Breast epithelium (tissue), 4 donors: ENCODE results near the gene MED10. TPM values are rescaled to one million over a fixed set of nuclear protein-coding genes. Genes with fewer than 3 reads are reported as not detected.
A peak's percentile ranks its signal among the peaks of the same experiment; 100 is the strongest.

Source experiments
- DNase-seq, 2 donors: peaks; one replicate each; pipeline ENCODE4 v3.0.0-alpha.2; 2019; ENCODE audit warnings: low spot score in 2 of 2
- H3K27ac ChIP-seq, 2 donors: fragments of 200-600 bp; sonication (generic) in 1 of 2; one replicate each; pipeline ENCODE4 v1.5.1; 2016 to 2019; ENCODE audit warnings: mild to moderate bottlenecking in 1 of 2
- H3K27me3 ChIP-seq, 2 donors: fragments of 200-600 bp; sonication (generic) in 1 of 2; one replicate each; pipeline versions ENCODE4 v1.5.1 to v1.6.0; 2017 to 2019; ENCODE audit warnings: control low read depth in 1 of 2, mild to moderate bottlenecking in 1 of 2
- H3K36me3 ChIP-seq: fragments of 200-600 bp; one replicate; pipeline ENCODE4 v1.5.1; 2019
- H3K4me1 ChIP-seq, 2 donors: fragments of 200-600 bp; sonication (generic); one replicate each; pipeline ENCODE4 v1.5.1; 2016 to 2019; ENCODE audit warnings: control low read depth in 1 of 2
- H3K4me3 ChIP-seq, 3 donors: fragments of 200-600 bp; sonication (generic); 1 replicate in 2 of 3; 2 replicates in 1 of 3; pipeline ENCODE4 v1.5.1; 2016 to 2019; ENCODE audit warnings: mild to moderate bottlenecking in 3 of 3, moderate library complexity in 2 of 3
- H3K9me3 ChIP-seq, 2 donors: fragments of 200-600 bp; sonication (generic) in 1 of 2; one replicate each; pipeline ENCODE4 v1.5.1; 2016 to 2019; ENCODE audit warnings: control low read depth in 1 of 2
- POLR2A ChIP-seq: fragments of 450-650 bp; IDR thresholded peaks from one replicate; pipeline ENCODE4 v1.6.1; 2016; ENCODE audit warnings: antibody characterized with exemption, mild to moderate bottlenecking, moderate library complexity
- POLR2AphosphoS5 ChIP-seq, 3 donors: sonication (generic); formaldehyde crosslinking; IDR thresholded peaks; one replicate each; pipeline ENCODE4 v1.6.1; 2017; ENCODE audit warnings: antibody characterized with exemption in 3 of 3
- intact Hi-C: fragments of 100-400 bp; cut with DNase I; formaldehyde crosslinking; loops from one replicate; pipeline ENCODE4 v1.15.1; 2023; ENCODE audit warnings: low total_unique reads
- total RNA-seq, 3 donors: library from RNA; depleted of rRNA; stranded (reverse); fragments of >200 nt; gene quantifications; one replicate each; pipeline ENCODE4 v1.1.0, GENCODE V29; 2016
- TF ChIP-seq, protein P1 (sequence below), 3 donors: fragments of 450-650 bp; IDR thresholded peaks; one replicate each; pipeline ENCODE4 v1.5.1; 2016 to 2017; ENCODE audit warnings: antibody characterized with exemption in 3 of 3, mild to moderate bottlenecking in 3 of 3, moderate library complexity in 3 of 3

The MED10 gene
- total RNA-seq, 3 donors from 2014 or later = 25.6 to 29.9 (median 25.9) TPM

DNA sequence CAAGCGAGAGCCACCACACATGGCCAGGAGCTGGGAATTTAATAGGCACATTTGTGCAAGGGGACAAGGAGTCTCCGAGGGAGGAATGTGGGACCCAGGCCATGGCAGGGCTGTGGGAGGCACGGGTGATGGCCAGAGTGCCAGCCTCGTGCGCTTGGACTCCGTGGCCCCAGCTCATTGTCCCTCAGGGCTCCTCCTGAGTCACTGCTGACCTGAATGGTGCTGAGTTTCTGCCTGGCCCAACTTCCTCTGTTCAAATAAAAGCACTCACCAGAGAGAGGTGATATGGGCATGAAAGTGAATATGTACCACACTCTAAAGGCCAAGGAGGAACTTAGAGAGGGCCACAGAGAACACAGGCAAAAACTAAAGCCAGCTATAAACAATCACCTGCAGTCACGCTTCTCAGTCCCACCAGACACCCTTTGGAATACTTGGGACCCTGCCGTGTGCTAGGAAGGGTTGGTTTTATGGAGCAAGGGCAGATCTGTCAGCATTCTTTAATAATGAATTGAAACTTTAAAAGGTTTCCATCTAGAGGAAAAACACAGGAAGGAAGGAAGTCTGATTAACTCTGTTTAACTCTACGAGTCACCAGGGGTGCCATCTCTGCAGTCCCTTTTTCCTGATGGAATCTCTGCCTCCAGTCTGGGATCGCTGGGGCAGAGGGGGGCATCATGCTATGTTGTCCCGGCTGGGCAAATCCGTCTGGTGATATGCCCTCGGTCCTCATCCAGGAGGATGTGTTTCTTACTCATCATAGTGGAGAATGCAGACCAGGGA, 45.2 kb upstream of the MED10 start:
- Histone ChIP-seq H3K27ac (no peak overlapping the region), H3K9me3 (no peaks in the 10 kb centered on the region), H3K36me3 (no peaks in the 10 kb centered on the region), H3K4me3 (no peak overlapping the region), H3K4me1 (no peaks in the 10 kb centered on the region), H3K27me3 (no peaks in the 10 kb centered on the region)
- TF ChIP-seq POLR2A (no peak), POLR2AphosphoS5 (IDR thresholded peaks at IDR 0.05) (no peak)
- TF ChIP-seq, protein P1, sequence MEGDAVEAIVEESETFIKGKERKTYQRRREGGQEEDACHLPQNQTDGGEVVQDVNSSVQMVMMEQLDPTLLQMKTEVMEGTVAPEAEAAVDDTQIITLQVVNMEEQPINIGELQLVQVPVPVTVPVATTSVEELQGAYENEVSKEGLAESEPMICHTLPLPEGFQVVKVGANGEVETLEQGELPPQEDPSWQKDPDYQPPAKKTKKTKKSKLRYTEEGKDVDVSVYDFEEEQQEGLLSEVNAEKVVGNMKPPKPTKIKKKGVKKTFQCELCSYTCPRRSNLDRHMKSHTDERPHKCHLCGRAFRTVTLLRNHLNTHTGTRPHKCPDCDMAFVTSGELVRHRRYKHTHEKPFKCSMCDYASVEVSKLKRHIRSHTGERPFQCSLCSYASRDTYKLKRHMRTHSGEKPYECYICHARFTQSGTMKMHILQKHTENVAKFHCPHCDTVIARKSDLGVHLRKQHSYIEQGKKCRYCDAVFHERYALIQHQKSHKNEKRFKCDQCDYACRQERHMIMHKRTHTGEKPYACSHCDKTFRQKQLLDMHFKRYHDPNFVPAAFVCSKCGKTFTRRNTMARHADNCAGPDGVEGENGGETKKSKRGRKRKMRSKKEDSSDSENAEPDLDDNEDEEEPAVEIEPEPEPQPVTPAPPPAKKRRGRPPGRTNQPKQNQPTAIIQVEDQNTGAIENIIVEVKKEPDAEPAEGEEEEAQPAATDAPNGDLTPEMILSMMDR (IDR thresholded peaks at IDR 0.05) = no peak
- intact Hi-C loops = no loop called here
- no peak for DNase-seq

DNA sequence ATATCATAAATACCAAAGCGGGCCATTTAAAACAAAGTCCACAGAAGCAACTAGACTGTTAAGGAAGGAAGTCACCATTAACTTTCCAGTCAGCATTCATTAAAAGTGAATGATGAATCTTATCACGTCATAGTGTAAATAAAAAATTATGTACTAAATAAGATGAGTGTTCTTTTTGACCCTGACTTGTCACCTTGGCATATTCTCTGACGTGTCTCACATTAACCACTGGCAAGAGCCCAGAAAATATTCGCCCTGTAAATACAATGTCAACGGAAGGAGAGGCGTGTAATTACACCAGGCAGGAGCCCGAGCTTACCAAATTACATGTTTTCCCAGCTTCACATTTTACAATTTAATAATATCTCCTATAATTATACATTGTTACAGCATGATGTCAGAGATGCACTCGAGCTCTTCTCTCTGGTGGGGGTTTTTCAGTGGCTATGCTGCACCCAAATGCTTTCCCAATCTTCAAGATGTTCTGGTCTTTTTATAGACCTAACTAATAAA, 41.0 kb upstream of the MED10 start:
- TF ChIP-seq POLR2AphosphoS5 (IDR thresholded peaks at IDR 0.05) = no peak
- TF ChIP-seq, protein P1 (IDR thresholded peaks at IDR 0.05) = no peak
- TF ChIP-seq POLR2A = no peak

DNA sequence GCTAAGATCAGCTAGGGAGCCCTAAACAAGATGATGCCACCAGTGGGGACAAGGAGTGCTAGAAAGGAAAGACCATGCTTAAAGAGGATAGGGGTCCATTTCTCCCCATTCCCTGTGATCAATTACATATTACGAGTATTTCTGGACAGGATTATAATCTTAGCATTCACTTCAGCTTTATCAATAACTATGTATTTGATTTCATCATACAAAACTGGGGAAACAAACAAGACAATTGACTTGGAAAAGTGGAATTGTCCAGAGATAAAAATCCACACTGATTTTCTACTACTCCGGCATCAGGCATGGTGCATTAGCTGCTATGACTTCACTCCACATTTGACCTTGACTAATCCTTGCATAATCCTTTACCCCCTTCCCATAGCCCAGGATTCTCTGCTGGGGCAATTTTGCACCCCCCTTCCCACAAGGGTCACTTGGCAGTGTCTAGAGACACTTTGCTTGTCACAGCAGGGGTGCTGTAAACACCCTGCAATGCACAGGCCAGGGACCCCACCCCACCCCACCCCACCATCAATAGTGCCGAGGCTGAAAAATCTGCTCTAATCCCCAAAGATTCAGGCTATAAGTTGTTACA, 40.4 kb upstream of the MED10 start:
- Histone ChIP-seq H3K9me3 (no peaks in the 10 kb centered on the region), H3K4me1 (no peaks in the 10 kb centered on the region), H3K4me3 (no peak overlapping the region), H3K36me3 (no peaks in the 10 kb centered on the region), H3K27ac (no peak overlapping the region), H3K27me3 (peaks cover 0 to 4% of the 10 kb centered on the region in 2 donors)
- TF ChIP-seq POLR2A (no peak), POLR2AphosphoS5 (IDR thresholded peaks at IDR 0.05) (no peak)
- TF ChIP-seq, protein P1 (IDR thresholded peaks at IDR 0.05) = no peak
- intact Hi-C loops = no loop called here
- no peak for DNase-seq

More for the DNA sequence above, 41.0 kb upstream of the MED10 start:
- Histone ChIP-seq H3K4me1 (no peaks in the 10 kb centered on the region), H3K36me3 (no peaks in the 10 kb centered on the region), H3K9me3 (no peaks in the 10 kb centered on the region), H3K4me3 (no peak overlapping the region), H3K27ac (no peak overlapping the region), H3K27me3 (peaks cover 0 to 4% of the 10 kb centered on the region in 2 donors)
- intact Hi-C loops = no loop called here
- DNase-seq = no peak

DNA sequence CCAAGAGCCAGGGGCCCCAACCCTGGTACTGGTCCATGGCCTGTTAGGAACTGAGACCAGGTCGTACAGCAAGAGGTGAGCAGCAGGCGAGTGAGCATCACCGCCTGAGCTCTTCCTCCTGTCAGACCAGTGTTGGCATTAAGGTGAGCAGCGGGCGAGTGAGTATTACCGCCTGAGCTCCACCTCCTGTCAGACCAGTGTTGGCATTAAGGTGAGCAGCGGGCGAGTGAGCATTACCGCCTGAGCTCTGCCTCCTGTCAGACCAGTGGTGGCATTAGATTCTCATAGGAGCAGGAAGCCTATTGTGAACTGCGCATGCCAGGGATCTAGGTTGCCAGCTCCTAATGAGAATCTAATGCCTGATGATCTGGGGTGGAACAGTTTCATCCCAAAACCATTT, 39.3 kb upstream of the MED10 start:
- no peak for TF ChIP-seq POLR2AphosphoS5 (IDR thresholded peaks at IDR 0.05)
- TF ChIP-seq, protein P1 (IDR thresholded peaks at IDR 0.05) = no peak

DNA sequence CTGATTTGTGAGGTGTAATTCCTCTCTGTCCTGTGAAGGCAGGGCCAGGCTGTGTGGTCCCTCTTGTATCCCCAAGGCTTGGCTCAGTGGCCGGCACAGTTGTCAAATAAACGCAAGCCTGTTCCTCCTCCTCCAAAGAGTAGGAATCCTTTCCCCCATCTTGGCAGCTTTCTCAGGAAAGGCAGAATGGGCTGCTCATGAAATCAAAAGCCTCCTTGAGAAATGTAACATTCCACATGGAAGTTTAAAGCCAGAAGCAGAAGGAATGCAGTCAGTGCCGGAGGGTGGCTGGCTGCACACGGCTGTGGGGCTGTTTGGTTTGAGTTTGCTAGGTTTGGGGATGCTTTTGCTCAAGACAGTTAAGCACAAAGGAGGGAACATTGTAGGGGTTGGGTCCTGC, 34.5 kb upstream of the MED10 start:
- Histone ChIP-seq H3K36me3 (no peaks in the 10 kb centered on the region), H3K4me1 (no peaks in the 10 kb centered on the region), H3K4me3 (no peak overlapping the region), H3K27me3 (peaks cover 0 to 4% of the 10 kb centered on the region in 2 donors), H3K27ac (no peak overlapping the region), H3K9me3 (peaks cover 0 to 5% of the 10 kb centered on the region in 2 donors)
- DNase-seq = peak in 1 of 2 donors; percentile 24
- intact Hi-C loops = no loop called here
- TF ChIP-seq, protein P1 (IDR thresholded peaks at IDR 0.05) = no peak
- TF ChIP-seq POLR2A (no peak), POLR2AphosphoS5 (IDR thresholded peaks at IDR 0.05) (no peak)

More for the DNA sequence above, 39.3 kb upstream of the MED10 start:
- intact Hi-C loops = no loop called here
- Histone ChIP-seq H3K9me3 (no peaks in the 10 kb centered on the region), H3K27ac (no peak overlapping the region), H3K4me3 (no peak overlapping the region), H3K4me1 (no peaks in the 10 kb centered on the region), H3K36me3 (no peaks in the 10 kb centered on the region), H3K27me3 (peaks cover 0 to 4% of the 10 kb centered on the region in 2 donors)
- no peak for DNase-seq
